Ectodermal cell (in vitro differentiated cells): ENCODE data around the gene SLC9A6.

Experiments
- H3K27ac ChIP-seq: 2 replicates; pipeline ENCODE4 v1.7.0; 2013; ENCODE audit warnings: mild to moderate bottlenecking, low read depth, low read length; ENCODE audit not compliant: insufficient read depth, poor library complexity, severe bottlenecking
- H3K27me3 ChIP-seq: 2 replicates; pipeline ENCODE4 v1.7.0; 2013; ENCODE audit warnings: mild to moderate bottlenecking, low read length; ENCODE audit not compliant: insufficient read depth, control insufficient read depth, poor library complexity, severe bottlenecking
- H3K36me3 ChIP-seq: one replicate; pipeline ENCODE4 v1.7.0; 2013; ENCODE audit warnings: low read length; ENCODE audit not compliant: control insufficient read depth, insufficient read depth
- H3K4me1 ChIP-seq: one replicate; pipeline ENCODE4 v1.7.0; 2013; ENCODE audit warnings: low read length; ENCODE audit not compliant: control insufficient read depth, insufficient read depth
- H3K4me3 ChIP-seq: 2 replicates; pipeline ENCODE4 v1.7.0; 2013; ENCODE audit warnings: low read depth, low read length, control low read depth; ENCODE audit not compliant: insufficient read depth
- H3K9me3 ChIP-seq: 2 replicates; pipeline ENCODE4 v1.7.0; 2013; ENCODE audit warnings: mild to moderate bottlenecking, low read length, moderate library complexity; ENCODE audit not compliant: control insufficient read depth
- WGBS, 2 experiments: methylation state at CpG; one replicate each; pipeline ENCODE4 v1.1.7; 2013; ENCODE audit warnings: missing lambda C conversion rate in 2 of 2; 5-methylcytosine and 5-hydroxymethylcytosine counted together

SLC9A6 gene

DNA sequence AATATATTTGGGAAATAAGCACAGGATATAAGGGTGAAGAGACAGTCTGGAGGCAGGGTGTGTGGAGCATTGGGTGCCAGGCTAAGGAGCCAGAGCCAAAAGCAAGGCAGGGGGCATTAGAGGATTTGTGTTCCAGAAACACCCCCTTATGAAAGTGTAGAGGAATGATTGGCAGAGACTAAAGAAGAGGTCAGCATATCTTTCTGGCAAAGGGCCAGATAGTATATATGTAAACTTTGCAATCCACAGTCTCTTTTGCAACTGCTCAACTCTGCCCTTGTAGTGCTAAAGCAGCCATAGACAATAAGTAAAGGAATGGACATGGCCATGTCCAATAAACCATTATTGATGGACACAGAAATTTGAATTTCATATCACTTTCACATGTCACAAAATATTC is 3.6 kb upstream of the SLC9A6 start:
- H3K27ac ChIP-seq, result no peak overlapping the region
- no peaks in the 10 kb centered on the region for H3K4me1 ChIP-seq
- H3K4me3 ChIP-seq, result no peak overlapping the region
- H3K36me3 ChIP-seq, result no peaks in the 10 kb centered on the region
- H3K9me3 ChIP-seq, result no peaks in the 10 kb centered on the region
- no peaks in the 10 kb centered on the region for H3K27me3 ChIP-seq

DNA sequence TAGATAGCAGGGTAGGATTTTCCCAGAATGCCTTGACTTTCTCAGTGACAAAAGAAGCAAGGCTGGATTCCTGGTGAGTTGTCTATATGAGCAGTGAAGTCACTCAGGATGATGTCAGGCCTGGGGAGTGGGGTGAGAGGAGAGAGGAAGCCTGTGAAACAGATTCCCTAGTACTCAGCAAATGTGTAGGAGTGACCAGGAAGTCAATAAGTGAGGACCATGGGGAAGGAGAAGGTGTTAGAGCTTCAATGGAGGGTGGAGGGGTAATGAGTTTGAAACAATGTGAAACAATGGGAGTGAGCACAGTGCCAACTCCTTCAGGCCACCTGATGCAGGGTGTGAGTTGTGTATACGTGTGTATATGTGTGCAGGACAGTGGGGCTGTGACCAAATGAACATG is 2.4 kb upstream of the SLC9A6 start:
- Histone ChIP-seq H3K36me3 (no peaks in the 10 kb centered on the region), H3K27me3 (no peaks in the 10 kb centered on the region), H3K27ac (no peak overlapping the region), H3K4me3 (no peak overlapping the region), H3K9me3 (no peaks in the 10 kb centered on the region), H3K4me1 (no peaks in the 10 kb centered on the region)
- WGBS, 2 experiments, result 94 to 100% methylated on average over 1 of the region's 1 CpG

DNA sequence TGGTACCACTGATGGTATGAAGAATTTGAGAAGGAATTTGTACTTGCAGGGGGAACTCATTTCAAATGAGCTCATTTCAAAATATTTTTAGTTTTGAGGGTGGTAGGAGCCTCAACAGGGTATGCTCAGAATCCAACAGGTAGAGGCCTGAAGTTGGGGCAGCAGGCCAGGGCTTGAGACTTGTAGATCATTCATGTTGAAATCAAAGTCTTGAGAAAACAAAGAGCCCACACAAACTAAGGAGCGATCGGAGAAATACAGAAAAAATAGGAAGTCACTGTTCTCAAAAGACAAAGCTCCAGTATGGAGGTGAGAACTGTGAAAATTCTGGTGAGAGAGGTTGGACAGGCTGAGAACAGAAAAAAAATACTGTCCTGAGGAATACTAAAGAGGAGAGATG is 979 bp upstream of the SLC9A6 start:
- Histone ChIP-seq H3K9me3 (no peaks in the 10 kb centered on the region), H3K4me3 (no peak overlapping the region), H3K27ac (no peak overlapping the region), H3K36me3 (no peaks in the 10 kb centered on the region), H3K27me3 (no peaks in the 10 kb centered on the region), H3K4me1 (no peaks in the 10 kb centered on the region)
- 90 to 100% methylated on average over 2 of the region's 2 CpGs for WGBS, 2 experiments

DNA sequence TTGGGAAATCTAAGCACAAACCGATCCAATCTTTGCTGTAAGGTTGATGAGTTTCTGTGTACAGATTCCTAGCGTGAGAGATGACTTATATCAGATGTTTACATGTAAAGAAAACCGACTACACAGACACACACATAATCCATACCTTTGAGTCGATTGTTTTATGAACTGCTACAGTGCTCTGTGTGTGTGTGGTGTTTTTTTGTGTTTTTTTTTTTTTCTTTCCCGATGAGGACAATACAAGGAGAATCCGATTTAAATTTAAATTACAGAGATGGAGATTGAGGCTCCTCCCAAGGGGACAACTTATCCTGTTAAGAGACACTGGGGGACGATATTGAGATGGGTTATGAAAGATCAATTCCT is 461 bp upstream of the SLC9A6 start:
- Histone ChIP-seq H3K9me3 (no peaks in the 10 kb centered on the region), H3K4me3 (peak overlapping the region; percentile 69), H3K27ac (no peak overlapping the region), H3K4me1 (no peaks in the 10 kb centered on the region), H3K36me3 (no peaks in the 10 kb centered on the region), H3K27me3 (no peaks in the 10 kb centered on the region)
- 0 to 40% methylated on average over 2 of the region's 7 CpGs for WGBS, 2 experiments

DNA sequence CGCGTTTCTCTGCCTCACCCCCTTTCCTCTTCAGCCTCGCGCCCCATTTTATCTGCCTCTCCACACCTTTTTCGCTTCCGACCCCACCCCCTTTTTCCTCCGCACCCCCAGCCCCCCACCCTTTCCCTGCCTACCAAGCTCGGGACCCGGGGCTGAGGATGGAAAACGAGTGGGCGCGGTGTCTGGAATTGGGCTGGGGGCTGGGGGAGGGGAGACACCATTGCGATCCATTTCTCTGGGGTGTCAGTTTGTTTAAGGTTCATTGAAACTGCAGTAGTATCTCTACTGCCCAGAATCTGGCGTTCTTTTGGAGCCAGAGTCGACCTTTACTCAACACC is 707 bp downstream of the SLC9A6 start:
- no peaks in the 10 kb centered on the region for H3K27me3 ChIP-seq
- no peaks in the 10 kb centered on the region for H3K9me3 ChIP-seq
- no peak overlapping the region for H3K27ac ChIP-seq
- no peaks in the 10 kb centered on the region for H3K36me3 ChIP-seq
- H3K4me1 ChIP-seq, result no peaks in the 10 kb centered on the region
- peak overlapping the region; percentile 69 for H3K4me3 ChIP-seq
- 0% methylated on average over 8 to 12 of the region's 15 CpGs for WGBS, 2 experiments

DNA sequence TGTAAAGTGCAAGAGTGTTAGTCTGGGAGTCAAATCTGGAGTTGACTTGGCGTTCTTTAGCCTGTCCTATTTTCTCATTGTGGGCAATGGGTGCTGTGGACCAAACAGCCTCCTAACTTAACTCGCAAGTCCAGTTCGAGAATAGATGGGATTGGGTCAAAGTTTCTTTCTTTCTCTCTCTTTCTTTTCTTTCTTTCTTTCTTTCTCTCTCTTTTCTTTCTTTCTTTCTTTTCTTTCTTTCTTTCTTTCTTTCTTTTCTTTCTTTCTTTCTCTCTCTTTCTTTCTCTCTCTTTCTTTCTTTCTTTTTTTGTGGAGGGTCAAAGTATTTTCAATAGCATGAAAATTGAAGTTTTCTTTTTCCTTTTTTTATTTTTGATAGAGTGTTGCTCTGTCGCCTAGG is 3.0 kb downstream of the SLC9A6 start:
- no peaks in the 10 kb centered on the region for H3K36me3 ChIP-seq
- H3K4me3 ChIP-seq, result no peak overlapping the region
- no peaks in the 10 kb centered on the region for H3K4me1 ChIP-seq
- WGBS, 2 experiments, result 94% methylated on average over 3 to 4 of the region's 4 CpGs
- no peaks in the 10 kb centered on the region for H3K27me3 ChIP-seq
- H3K27ac ChIP-seq, result no peak overlapping the region
- no peaks in the 10 kb centered on the region for H3K9me3 ChIP-seq

DNA sequence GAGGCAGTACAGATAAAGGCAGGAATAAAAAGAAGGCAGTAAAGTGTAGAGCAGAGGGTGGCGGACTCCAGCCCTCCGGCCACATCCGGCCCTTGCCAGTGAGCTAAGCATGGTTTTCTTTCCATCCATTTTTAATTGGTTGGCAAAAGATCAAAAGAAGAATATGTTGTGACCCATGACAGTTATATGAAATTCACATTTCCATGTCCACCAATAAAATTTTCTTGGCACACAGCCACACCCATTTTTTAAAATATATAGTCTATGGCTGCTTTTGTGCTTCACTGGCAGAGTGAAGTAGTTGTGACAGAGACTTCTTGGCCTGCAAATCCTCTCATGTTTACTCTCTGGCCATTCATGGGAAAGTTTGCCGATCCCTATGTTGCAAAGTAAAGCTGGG is 29.8 kb downstream of the SLC9A6 start:
- Histone ChIP-seq H3K4me1 (no peaks in the 10 kb centered on the region), H3K36me3 (peaks cover 6% of the 10 kb centered on the region), H3K27ac (no peak overlapping the region), H3K4me3 (no peak overlapping the region), H3K9me3 (no peaks in the 10 kb centered on the region), H3K27me3 (no peaks in the 10 kb centered on the region)
- 100% methylated on average over 4 of the region's 4 CpGs for WGBS, 2 experiments

DNA sequence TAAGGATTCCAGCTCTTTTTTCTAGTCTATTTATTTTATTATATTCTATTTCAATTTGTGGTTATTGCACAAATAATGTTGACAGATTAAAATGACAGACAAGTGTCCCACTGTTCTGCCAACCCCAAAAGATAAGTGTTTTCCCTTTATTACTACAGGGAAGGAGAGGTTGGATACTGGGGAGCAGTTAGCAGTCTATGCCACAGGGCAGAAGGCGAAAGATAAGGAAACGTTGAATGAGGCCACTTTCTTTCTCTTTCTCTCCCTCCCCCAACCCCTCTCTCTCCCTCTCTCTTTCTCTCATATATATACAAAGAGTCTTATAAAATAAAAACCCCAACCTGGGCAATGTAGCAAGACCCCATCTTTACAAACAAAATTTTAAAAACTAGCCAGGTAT is 31.6 kb downstream of the SLC9A6 start:
- Histone ChIP-seq H3K4me3 (no peak overlapping the region), H3K9me3 (no peaks in the 10 kb centered on the region), H3K36me3 (peaks cover 7% of the 10 kb centered on the region), H3K4me1 (no peaks in the 10 kb centered on the region), H3K27me3 (no peaks in the 10 kb centered on the region), H3K27ac (no peak overlapping the region)
- 83% methylated on average over 2 of the region's 2 CpGs; no CpG with 5 or more reads in 1 of the 2 experiments for WGBS, 2 experiments

DNA sequence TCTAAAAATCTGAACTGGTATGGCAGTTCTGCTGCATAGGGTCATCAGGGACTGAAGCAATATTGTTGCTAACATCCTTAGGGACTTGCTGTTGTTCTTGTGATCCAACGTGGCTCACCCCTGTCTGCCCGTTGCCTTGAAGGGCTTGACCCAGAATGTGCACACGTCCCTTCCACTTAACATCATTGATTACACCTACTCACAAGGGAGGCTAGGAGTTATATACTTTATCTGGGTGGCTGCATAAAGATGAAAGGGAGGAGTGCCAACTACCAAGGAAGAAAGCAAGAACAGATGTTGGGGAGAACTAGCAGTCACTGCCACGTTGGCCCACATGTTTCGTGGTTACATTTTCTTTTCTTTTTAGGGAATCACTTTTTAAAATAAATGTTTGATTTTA is 34.0 kb downstream of the SLC9A6 start:
- Histone ChIP-seq H3K27me3 (no peaks in the 10 kb centered on the region), H3K27ac (no peak overlapping the region), H3K36me3 (peaks cover 7% of the 10 kb centered on the region), H3K9me3 (no peaks in the 10 kb centered on the region), H3K4me3 (no peak overlapping the region), H3K4me1 (no peaks in the 10 kb centered on the region)
- WGBS, 2 experiments, result 84 to 94% methylated on average over 4 of the region's 5 CpGs

DNA sequence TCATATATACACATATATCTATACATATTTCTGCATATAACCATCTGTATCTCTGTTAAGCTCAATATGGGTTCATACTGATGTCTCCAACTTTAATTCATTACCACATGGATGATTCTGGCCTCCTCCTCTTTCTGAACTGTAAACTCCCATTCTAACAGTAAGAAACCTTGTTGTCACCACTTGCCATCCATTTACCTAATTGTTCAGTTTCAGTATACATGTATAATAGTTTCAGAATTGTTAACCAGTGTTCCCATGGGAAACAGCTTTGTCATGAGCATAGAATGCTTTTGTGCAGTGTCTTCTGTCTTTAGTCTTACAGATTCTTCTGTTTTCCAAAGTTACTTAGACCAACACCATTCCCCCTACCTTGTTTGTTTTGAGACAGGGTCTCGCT is 35.9 kb downstream of the SLC9A6 start:
- H3K9me3 ChIP-seq, result no peaks in the 10 kb centered on the region
- peaks cover 7% of the 10 kb centered on the region for H3K36me3 ChIP-seq
- WGBS, 2 experiments, result 81 to 90% methylated on average over 1 of the region's 1 CpG
- H3K4me1 ChIP-seq, result no peaks in the 10 kb centered on the region
- no peak overlapping the region for H3K4me3 ChIP-seq
- no peaks in the 10 kb centered on the region for H3K27me3 ChIP-seq
- H3K27ac ChIP-seq, result no peak overlapping the region

DNA sequence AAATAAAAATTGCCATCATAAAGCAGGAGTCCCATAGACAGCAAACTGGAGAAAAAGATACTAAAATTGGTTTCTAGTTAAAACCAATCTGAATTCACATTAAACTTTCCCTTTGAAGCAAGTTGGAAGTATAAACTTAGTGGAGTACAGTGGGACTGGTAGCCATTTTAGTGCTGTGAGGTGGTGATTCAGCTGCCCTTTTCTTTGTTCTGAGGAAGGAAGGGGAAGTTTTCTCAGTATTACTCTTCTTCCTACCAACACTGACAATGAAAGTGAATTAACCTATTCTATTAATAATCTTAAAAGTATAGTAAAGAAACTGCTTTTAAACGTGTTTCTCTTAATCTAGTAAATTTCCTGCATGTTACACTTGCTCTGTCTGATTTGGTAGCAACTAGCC is 36.7 kb downstream of the SLC9A6 start:
- no peaks in the 10 kb centered on the region for H3K27me3 ChIP-seq
- WGBS, 2 experiments, result 80% methylated on average over 1 of the region's 1 CpG; no CpG with 5 or more reads in 1 of the 2 experiments
- H3K4me3 ChIP-seq, result no peak overlapping the region
- peaks cover 7% of the 10 kb centered on the region for H3K36me3 ChIP-seq
- no peaks in the 10 kb centered on the region for H3K4me1 ChIP-seq
- H3K27ac ChIP-seq, result no peak overlapping the region
- H3K9me3 ChIP-seq, result no peaks in the 10 kb centered on the region
